ENCODE data around the gene VASP. TPM values are rescaled to one million over a fixed set of nuclear protein-coding genes. Genes with fewer than 3 reads are reported as not detected.

VASP gene
- total RNA-seq, 1 experiment from 2014 or later: 152 TPM

DNA sequence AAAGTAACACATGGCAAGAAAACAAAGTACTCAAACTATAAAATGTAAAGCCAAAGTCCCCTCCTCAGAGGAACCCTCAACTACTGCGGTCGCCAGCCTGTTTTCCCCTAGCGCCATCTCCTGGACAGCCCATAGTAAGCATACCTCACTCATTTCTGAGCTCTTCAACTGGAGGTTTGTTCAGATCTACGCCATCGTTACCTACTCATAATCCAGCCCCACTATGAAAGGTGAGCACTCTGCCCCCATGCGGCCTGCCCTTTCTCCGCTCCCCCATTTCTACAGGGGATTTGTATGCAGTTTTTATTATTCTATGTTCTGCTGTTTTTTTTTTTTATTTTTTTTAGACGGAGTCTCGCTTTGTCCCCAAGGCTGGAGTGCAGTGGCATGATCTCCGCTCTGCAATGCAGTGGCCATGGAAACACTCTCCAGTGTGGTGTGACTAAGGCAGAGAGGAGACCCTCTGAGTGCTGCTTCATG, 51.2 kb downstream of the VASP start:
- H3K4me1 ChIP-seq (ENCODE audit: control insufficient read depth in 1 of 2, insufficient read depth in 2 of 2, low read length in 2 of 2): peaks cover 6 to 8% of the 10 kb centered on the region in 2 experiments
- H3K79me2 ChIP-seq (ENCODE audit: insufficient read depth, low read length): peaks cover 10% of the 10 kb centered on the region
- no peaks in the 10 kb centered on the region for H3K27me3 ChIP-seq (ENCODE audit: insufficient read depth, low read length)
- H3K9me3 ChIP-seq (ENCODE audit: control insufficient read depth in 1 of 2, insufficient read depth in 1 of 2, low read depth in 1 of 2, low read length in 2 of 2): no peaks in the 10 kb centered on the region
- peak overlapping the region; percentile 38; the same call in 1 of the 2 replicates for H3K27ac ChIP-seq (ENCODE audit: low read depth, low read length)
- ChIA-PET POLR2A (interaction anchor here (1.0 to 1.5 kb wide), 2 partner anchors 31 to 91 kb away, joined by 3 to 4 read pairs; partner anchors contain the start of gene FOSB), RAD21 (ENCODE audit: low non-redundant PET in 1 of 2, low total read pairs in 2 of 2, uncharacterized antibody in 2 of 2, unreplicated experiment in 2 of 2) (interaction anchor here (0.5 to 1.0 kb wide), 7 partner anchors 13 to 88 kb away, joined by 3 to 11 read pairs (median 4); no protein-coding TSS in a partner anchor), CTCF (interaction anchor here (0.6 to 2.2 kb wide), 26 partner anchors 9 to 130 kb away, joined by 3 to 34 read pairs (median 5); partner anchors contain the start of gene OPA3)
- no TSS peak for BruUV-seq (replicated peaks)
- TF ChIP-seq SP1 (IDR thresholded peaks at IDR 0.05; ENCODE audit: low read depth) (no peak), REST (IDR thresholded peaks at IDR 0.05; ENCODE audit: low read depth) (no peak), YY1 (IDR thresholded peaks at IDR 0.05; ENCODE audit: extremely low read depth, insufficient replicate concordance, low read depth, low read length) (peak; percentile 26), EZH2phosphoT487 (IDR thresholded peaks at IDR 0.05; ENCODE audit: borderline replicate concordance) (no peak), ZNF274 (IDR thresholded peaks at IDR 0.05; ENCODE audit: low read depth, low read length) (no peak), EGR1 (IDR thresholded peaks at IDR 0.05; ENCODE audit: low read depth) (no peak), RAD21 (IDR thresholded peaks at IDR 0.05; ENCODE audit: low read depth) (peak; percentile 88), POLR2AphosphoS5 (IDR thresholded peaks at IDR 0.05; ENCODE audit: low read depth, low read length) (no peak), FOSL1 (IDR thresholded peaks at IDR 0.05; ENCODE audit: low read depth) (no peak), POLR2A (IDR thresholded peaks at IDR 0.05; ENCODE audit: borderline replicate concordance, extremely low read depth, insufficient read depth, insufficient read length) (no peak), SIN3A (IDR thresholded peaks at IDR 0.05; ENCODE audit: low read depth) (no peak), CBX3 (IDR thresholded peaks at IDR 0.05; ENCODE audit: low read depth) (no peak; the same call in 1 of the 2 replicates), ZBTB33 (IDR thresholded peaks at IDR 0.05; ENCODE audit: extremely low read depth, insufficient replicate concordance, low read length) (no peak)
- TF ChIP-seq, protein P1, sequence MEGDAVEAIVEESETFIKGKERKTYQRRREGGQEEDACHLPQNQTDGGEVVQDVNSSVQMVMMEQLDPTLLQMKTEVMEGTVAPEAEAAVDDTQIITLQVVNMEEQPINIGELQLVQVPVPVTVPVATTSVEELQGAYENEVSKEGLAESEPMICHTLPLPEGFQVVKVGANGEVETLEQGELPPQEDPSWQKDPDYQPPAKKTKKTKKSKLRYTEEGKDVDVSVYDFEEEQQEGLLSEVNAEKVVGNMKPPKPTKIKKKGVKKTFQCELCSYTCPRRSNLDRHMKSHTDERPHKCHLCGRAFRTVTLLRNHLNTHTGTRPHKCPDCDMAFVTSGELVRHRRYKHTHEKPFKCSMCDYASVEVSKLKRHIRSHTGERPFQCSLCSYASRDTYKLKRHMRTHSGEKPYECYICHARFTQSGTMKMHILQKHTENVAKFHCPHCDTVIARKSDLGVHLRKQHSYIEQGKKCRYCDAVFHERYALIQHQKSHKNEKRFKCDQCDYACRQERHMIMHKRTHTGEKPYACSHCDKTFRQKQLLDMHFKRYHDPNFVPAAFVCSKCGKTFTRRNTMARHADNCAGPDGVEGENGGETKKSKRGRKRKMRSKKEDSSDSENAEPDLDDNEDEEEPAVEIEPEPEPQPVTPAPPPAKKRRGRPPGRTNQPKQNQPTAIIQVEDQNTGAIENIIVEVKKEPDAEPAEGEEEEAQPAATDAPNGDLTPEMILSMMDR (IDR thresholded peaks at IDR 0.05 in 2 of 3, conservative IDR thresholded peaks at IDR 0.05 in 1 of 3; ENCODE audit: borderline replicate concordance in 1 of 3, insufficient read depth in 1 of 3, low read depth in 2 of 3, low read length in 2 of 3): peak; percentile 84 to 97 (median 84)
- H4K20me1 ChIP-seq (ENCODE audit: insufficient read depth): no peaks in the 10 kb centered on the region
- intact Hi-C loops (cut with micrococcal nuclease): loop anchor here (1.0 kb wide), 1 partner anchor 35 kb away; no protein-coding TSS in a partner anchor
- peak; percentile 99 for ATAC-seq
- H3K4me3 ChIP-seq (replicated peaks in 1 of 2; ENCODE audit: low read depth in 1 of 2, low read length in 2 of 2): no peak overlapping the region
- no peak overlapping the region for H3K9ac ChIP-seq (ENCODE audit: low read length)
- H2AFZ ChIP-seq (ENCODE audit: low read depth, low read length, poor library complexity, severe bottlenecking): no peak overlapping the region
- H3K9me2 ChIP-seq (ENCODE audit: insufficient read depth): no peaks in the 10 kb centered on the region
- peak; percentile 81 for DNase-seq (ENCODE audit: low read depth, low spot score)
- no peak overlapping the region for H3K4me2 ChIP-seq (ENCODE audit: low read length)
- H3K36me3 ChIP-seq (ENCODE audit: control insufficient read depth in 1 of 2, insufficient read depth in 2 of 2, low read length in 2 of 2): no peaks in the 10 kb centered on the region; a peak in 1 of 4 replicates
